DND-41 (cell line): ENCODE data around the gene LAMB4.

Experiments used
- ATAC-seq: fragments of 200-7000 bp; cut with Tn5 transposase; 3 replicates; pipeline ENCODE4 v1.9.1; 2021; ENCODE audit warnings: low read depth; ENCODE audit not compliant: insufficient read depth
- DNase-seq: peaks from one replicate; pipeline ENCODE4 v3.0.0-alpha.2; 2020
- H2AFZ ChIP-seq: 2 replicates; pipeline ENCODE4 v1.6.0; 2012; ENCODE audit warnings: low read depth, low read length
- H3K27ac ChIP-seq: 2 replicates; pipeline ENCODE4 v1.5.1; 2012; ENCODE audit warnings: low read length, inconsistent platforms
- H3K27me3 ChIP-seq: fragments of 200-600 bp; sonication (generic); 2 replicates; pipeline ENCODE4 v1.6.0; 2012; ENCODE audit warnings: low read length, mild to moderate bottlenecking, inconsistent platforms; ENCODE audit not compliant: insufficient read depth, poor library complexity
- H3K36me3 ChIP-seq: 2 replicates; pipeline ENCODE4 v1.5.1; 2012; ENCODE audit warnings: low read length, inconsistent platforms; ENCODE audit not compliant: insufficient read depth
- H3K4me1 ChIP-seq: 2 replicates; pipeline ENCODE4 v1.5.1; 2012; ENCODE audit warnings: mild to moderate bottlenecking, low read length; ENCODE audit not compliant: insufficient read depth
- H3K4me2 ChIP-seq: 2 replicates; pipeline ENCODE4 v1.6.0; 2012; ENCODE audit warnings: mild to moderate bottlenecking, moderate library complexity, low read length, inconsistent platforms; ENCODE audit not compliant: insufficient read depth
- H3K4me3 ChIP-seq, 2 experiments: fragments of 200-600 bp in 1 of 2; shearing (Covaris generic) in 1 of 2; 2 replicates each; pipeline ENCODE4 v1.5.1; 2012 to 2016; ENCODE audit warnings: inconsistent platforms in 2 of 2, low read length in 2 of 2, mild to moderate bottlenecking in 2 of 2, low read depth in 1 of 2, moderate library complexity in 1 of 2
- H3K79me2 ChIP-seq: 2 replicates; pipeline ENCODE4 v1.6.0; 2012; ENCODE audit warnings: low read length, inconsistent platforms; ENCODE audit not compliant: insufficient read depth
- H3K9ac ChIP-seq: 2 replicates; pipeline ENCODE4 v1.6.0; 2012; ENCODE audit warnings: low read depth, mild to moderate bottlenecking, inconsistent platforms, low read length, moderate library complexity
- H3K9me3 ChIP-seq: 2 replicates; pipeline ENCODE4 v1.5.1; 2012; ENCODE audit warnings: low read length, moderate library complexity, mild to moderate bottlenecking, inconsistent platforms; ENCODE audit not compliant: insufficient read depth, severe bottlenecking
- H4K20me1 ChIP-seq: 2 replicates; pipeline ENCODE4 v1.6.0; 2012; ENCODE audit warnings: low read length; ENCODE audit not compliant: insufficient read depth
- EZH2 ChIP-seq: IDR thresholded peaks from 3 replicates; pipeline ENCODE4 v1.6.1; 2012; ENCODE audit warnings: borderline replicate concordance, low read depth, mild to moderate bottlenecking, moderate library complexity, low read length, inconsistent platforms; ENCODE audit not compliant: severe bottlenecking
- TF ChIP-seq, protein P1 (sequence below): IDR thresholded peaks from 2 replicates; pipeline ENCODE4 v1.5.1; 2012; ENCODE audit warnings: borderline replicate concordance, low read length, moderate library complexity, mild to moderate bottlenecking; ENCODE audit not compliant: poor library complexity, severe bottlenecking; ENCODE audit errors: extremely low read depth

LAMB4 gene

GRCh38 chr7:108063520-108063933 is 66.6 kb downstream of the LAMB4 start:
- no peaks in the 10 kb centered on the region for H3K79me2 ChIP-seq
- no peak overlapping the region for H3K4me2 ChIP-seq
- TF ChIP-seq, protein P1, sequence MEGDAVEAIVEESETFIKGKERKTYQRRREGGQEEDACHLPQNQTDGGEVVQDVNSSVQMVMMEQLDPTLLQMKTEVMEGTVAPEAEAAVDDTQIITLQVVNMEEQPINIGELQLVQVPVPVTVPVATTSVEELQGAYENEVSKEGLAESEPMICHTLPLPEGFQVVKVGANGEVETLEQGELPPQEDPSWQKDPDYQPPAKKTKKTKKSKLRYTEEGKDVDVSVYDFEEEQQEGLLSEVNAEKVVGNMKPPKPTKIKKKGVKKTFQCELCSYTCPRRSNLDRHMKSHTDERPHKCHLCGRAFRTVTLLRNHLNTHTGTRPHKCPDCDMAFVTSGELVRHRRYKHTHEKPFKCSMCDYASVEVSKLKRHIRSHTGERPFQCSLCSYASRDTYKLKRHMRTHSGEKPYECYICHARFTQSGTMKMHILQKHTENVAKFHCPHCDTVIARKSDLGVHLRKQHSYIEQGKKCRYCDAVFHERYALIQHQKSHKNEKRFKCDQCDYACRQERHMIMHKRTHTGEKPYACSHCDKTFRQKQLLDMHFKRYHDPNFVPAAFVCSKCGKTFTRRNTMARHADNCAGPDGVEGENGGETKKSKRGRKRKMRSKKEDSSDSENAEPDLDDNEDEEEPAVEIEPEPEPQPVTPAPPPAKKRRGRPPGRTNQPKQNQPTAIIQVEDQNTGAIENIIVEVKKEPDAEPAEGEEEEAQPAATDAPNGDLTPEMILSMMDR = no peak
- no peak for TF ChIP-seq EZH2
- H3K4me3 ChIP-seq = no peak overlapping the region
- DNase-seq = no peak
- no peaks in the 10 kb centered on the region for H3K9me3 ChIP-seq
- no peak for ATAC-seq
- no peaks in the 10 kb centered on the region for H3K4me1 ChIP-seq
- peaks cover 7% of the 10 kb centered on the region for H3K27me3 ChIP-seq
- no peaks in the 10 kb centered on the region for H3K36me3 ChIP-seq
- no peak overlapping the region for H2AFZ ChIP-seq
- H3K9ac ChIP-seq = no peak overlapping the region
- no peaks in the 10 kb centered on the region for H4K20me1 ChIP-seq
- H3K27ac ChIP-seq = no peak overlapping the region

DNA sequence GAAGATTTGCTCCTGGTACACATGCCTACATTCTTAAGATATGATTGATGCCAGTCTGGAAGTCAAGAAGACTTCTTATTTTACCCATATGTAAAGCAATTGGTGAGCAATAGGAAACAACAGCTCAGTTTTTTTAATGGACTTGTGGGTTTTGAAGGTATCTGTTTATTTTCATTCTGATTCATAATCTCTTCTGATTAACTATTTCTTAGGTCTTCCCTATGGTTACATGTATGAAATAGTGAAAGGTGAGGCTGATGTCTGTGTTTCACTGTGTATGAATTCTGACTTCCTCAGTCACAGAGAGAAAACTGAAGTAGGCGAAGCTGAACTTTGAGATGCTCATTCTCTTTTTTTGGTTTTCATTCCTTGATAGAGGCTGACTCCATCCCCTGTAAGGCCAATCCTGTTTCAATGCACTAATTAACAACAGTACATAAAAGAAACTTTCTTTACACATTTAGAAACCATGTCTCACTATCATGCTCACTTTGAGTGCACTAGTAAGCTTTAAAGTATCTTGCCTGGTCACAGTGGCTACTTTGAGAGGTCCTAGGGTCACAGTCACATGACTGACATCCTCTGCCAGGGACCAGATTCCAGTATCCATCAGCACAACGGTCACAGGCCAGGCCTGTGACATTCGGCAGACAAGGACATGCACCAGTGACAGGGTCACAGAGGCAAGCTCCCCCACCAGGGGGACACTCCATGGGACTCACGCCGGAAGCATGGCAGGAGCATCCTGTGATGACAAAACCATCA is 67.7 kb downstream of the LAMB4 start:
- no peak overlapping the region for H2AFZ ChIP-seq
- no peaks in the 10 kb centered on the region for H3K36me3 ChIP-seq
- H3K27ac ChIP-seq = no peak overlapping the region
- no peak overlapping the region for H3K4me3 ChIP-seq
- H3K9ac ChIP-seq = no peak overlapping the region
- peaks cover 6% of the 10 kb centered on the region for H3K27me3 ChIP-seq
- no peak for TF ChIP-seq EZH2
- TF ChIP-seq, protein P1 = no peak
- DNase-seq = no peak
- no peaks in the 10 kb centered on the region for H4K20me1 ChIP-seq
- H3K4me1 ChIP-seq = no peaks in the 10 kb centered on the region
- no peaks in the 10 kb centered on the region for H3K79me2 ChIP-seq
- no peak for ATAC-seq
- no peak overlapping the region for H3K4me2 ChIP-seq
- no peaks in the 10 kb centered on the region for H3K9me3 ChIP-seq

GRCh38 chr7:108059526-108059925 is 70.6 kb downstream of the LAMB4 start:
- H3K36me3 ChIP-seq = no peaks in the 10 kb centered on the region
- DNase-seq (no peak), ATAC-seq (no peak)
- TF ChIP-seq, protein P1 = no peak
- no peak for TF ChIP-seq EZH2
- H3K4me2 ChIP-seq = no peak overlapping the region
- H3K9me3 ChIP-seq = no peaks in the 10 kb centered on the region
- no peak overlapping the region for H3K27ac ChIP-seq
- no peaks in the 10 kb centered on the region for H3K79me2 ChIP-seq
- H2AFZ ChIP-seq = no peak overlapping the region
- H3K4me1 ChIP-seq = no peaks in the 10 kb centered on the region
- H3K4me3 ChIP-seq = no peak overlapping the region
- no peak overlapping the region for H3K9ac ChIP-seq
- peaks cover 2% of the 10 kb centered on the region for H3K27me3 ChIP-seq
- no peaks in the 10 kb centered on the region for H4K20me1 ChIP-seq
